Heart left ventricle (tissue), 16 donors: ENCODE results near the gene TTC39C. TPM values are rescaled to one million over a fixed set of nuclear protein-coding genes. Genes with fewer than 3 reads are reported as not detected.

Experiments
- ATAC-seq, 4 donors: fragments of 200-7000 bp; cut with Tn5 transposase; one replicate each; pipeline ENCODE4 v1.9.1; 2020 to 2022; ENCODE audit warnings: moderate library complexity in 4 of 4, mild to moderate bottlenecking in 3 of 4, moderate number of reproducible peaks in 1 of 4
- DNase-seq, 5 donors: peaks; one replicate each; pipeline ENCODE4 v3.0.0-alpha.2; 2020
- H3K27ac ChIP-seq, 12 donors: fragments of 200-600 bp; sonication (generic) in 4 of 12; one replicate each; pipeline versions ENCODE4 v1.5.0 to v1.8.0; 2016 to 2022; ENCODE audit warnings: mild to moderate bottlenecking in 2 of 12
- H3K27me3 ChIP-seq, 9 donors: fragments of 200-600 bp; sonication (generic) in 2 of 9; one replicate each; pipeline versions ENCODE4 v1.5.1 to v1.8.0; 2016 to 2022; ENCODE audit warnings: mild to moderate bottlenecking in 3 of 9
- H3K36me3 ChIP-seq, 9 donors: fragments of 200-600 bp; sonication (generic) in 2 of 9; one replicate each; pipeline versions ENCODE4 v1.5.0 to v1.8.0; 2018 to 2022; ENCODE audit warnings: mild to moderate bottlenecking in 2 of 9
- H3K4me1 ChIP-seq, 12 donors: fragments of 200-600 bp; sonication (generic) in 4 of 12; one replicate each; pipeline versions ENCODE4 v1.5.0 to v1.8.0; 2016 to 2022; ENCODE audit warnings: mild to moderate bottlenecking in 3 of 12
- H3K4me3 ChIP-seq, 12 donors: fragments of 200-600 bp; sonication (generic) in 4 of 12; one replicate each; pipeline versions ENCODE4 v1.5.0 to v1.8.0; 2017 to 2022; ENCODE audit warnings: mild to moderate bottlenecking in 9 of 12, moderate library complexity in 4 of 12
- H3K9me3 ChIP-seq, 12 donors: fragments of 200-600 bp; sonication (generic) in 4 of 12; one replicate each; pipeline versions ENCODE4 v1.5.0 to v1.8.0; 2016 to 2022; ENCODE audit warnings: mild to moderate bottlenecking in 1 of 12
- POLR2A ChIP-seq, 2 donors: fragments of 450-650 bp; IDR thresholded peaks; one replicate each; pipeline ENCODE4 v1.6.1; 2017; ENCODE audit warnings: antibody characterized with exemption in 2 of 2, mild to moderate bottlenecking in 2 of 2, moderate library complexity in 2 of 2
- WGBS, 4 donors: extraction: QIAGEN DNeasy Blood & Tissue Kit in 2 of 4; methylation state at CpG; one replicate each; pipeline versions ENCODE4 v1.1.5 to v1.1.7; 2013 to 2018; 5-methylcytosine and 5-hydroxymethylcytosine counted together
- intact Hi-C, 10 donors: fragments of 100-400 bp; cut with DNase I; formaldehyde crosslinking; loops; one replicate each; pipeline versions ENCODE4 v1.11.1 to v1.14.2; 2022
- polyA plus RNA-seq, 2 donors: library from polyadenylated mRNA; stranded (reverse); fragments of 200-250 nt; gene quantifications; one replicate each; pipeline ENCODE4 v1.2.3, GENCODE V29; 2013
- total RNA-seq, 9 donors: library from RNA; depleted of rRNA in 2 of 9; stranded (reverse); fragments of >200 nt in 2 of 9; fragmentation: NEBNext Ultra II Directional in 3 of 9; extraction: Animal tissue kit (Norgen Biotek cat#: 25700) in 3 of 9; gene quantifications; one replicate each; pipeline versions ENCODE4 v1.1.0 to v1.2.4, GENCODE V29; 2016 to 2023
- TF ChIP-seq, protein P1 (sequence below), 12 donors: fragments of 200-600 bp; sonication (generic) in 4 of 12; IDR thresholded peaks; one replicate each; pipeline versions ENCODE4 v1.5.0 to v1.8.0; 2018 to 2022; ENCODE audit warnings: antibody characterized with exemption in 12 of 12, mild to moderate bottlenecking in 5 of 12
- donor health status: ischemic (EF 13 %, LVEDD 7.1; RV severe dilation, severe dysfunction).
- donor health status: healthy with polysubstance abuse.
- donor health status: DM: no; HTN: yes; CAD: no.
- donor health status: DM: no; HTN: no; CAD: no.
- donor health status: ischemic (EF 25% LVEDD 6.9; RV normal size, moderate dysfunction).
- donor health status: ischemic (EF 25% LVEDD 5.7; RV mildly dilated, moderate dysfunction).
- donor health status: healthy.
- donor health status: DM: yes; HTN: yes; CAD: no.
- donor health status: ischemic (EF 35%, LVEDD 5.7; RV mildly dilated, moderate dysfunction).
- donor health status: nonischemic (EF 11% LVEDD 7.7; RV severe dilation, severe dysfunction).
- donor health status: DM: yes; HTN: yes; CAD: no.
- donor health status: PGD.
- donor health status: ischemic (EF 29% LVEDD 5.4; RV normal size, mild dysfunction).
- donor health status: nonischemic (EF 23%, LVEDD 6.1; RV moderate dilation, normal function).

TTC39C gene
- total and polyA plus RNA-seq, 11 donors, result 2.3 to 12.8 (median 4.7) TPM

DNA sequence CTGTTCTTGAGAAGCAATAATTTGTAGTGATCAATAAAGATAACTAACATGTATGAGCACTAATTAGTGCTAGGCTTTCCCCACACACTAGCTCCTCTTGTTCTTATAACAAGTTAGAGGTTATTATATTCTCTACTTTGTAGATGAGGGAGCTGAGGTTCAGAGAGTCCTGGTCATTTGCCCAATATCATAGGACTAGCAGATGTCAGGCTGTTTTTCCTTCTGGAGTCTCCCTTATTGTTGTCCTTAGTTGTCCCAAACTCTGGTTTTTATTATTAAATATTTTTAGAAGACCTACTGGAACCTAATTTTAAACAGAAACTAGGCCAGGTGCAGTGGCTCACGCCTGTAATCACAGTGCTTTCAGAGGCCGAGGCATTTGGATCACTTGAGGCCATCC is 16.5 kb upstream of the TTC39C start:
- intact Hi-C loops, result no loop called here
- no peak for ATAC-seq
- TF ChIP-seq, protein P1, sequence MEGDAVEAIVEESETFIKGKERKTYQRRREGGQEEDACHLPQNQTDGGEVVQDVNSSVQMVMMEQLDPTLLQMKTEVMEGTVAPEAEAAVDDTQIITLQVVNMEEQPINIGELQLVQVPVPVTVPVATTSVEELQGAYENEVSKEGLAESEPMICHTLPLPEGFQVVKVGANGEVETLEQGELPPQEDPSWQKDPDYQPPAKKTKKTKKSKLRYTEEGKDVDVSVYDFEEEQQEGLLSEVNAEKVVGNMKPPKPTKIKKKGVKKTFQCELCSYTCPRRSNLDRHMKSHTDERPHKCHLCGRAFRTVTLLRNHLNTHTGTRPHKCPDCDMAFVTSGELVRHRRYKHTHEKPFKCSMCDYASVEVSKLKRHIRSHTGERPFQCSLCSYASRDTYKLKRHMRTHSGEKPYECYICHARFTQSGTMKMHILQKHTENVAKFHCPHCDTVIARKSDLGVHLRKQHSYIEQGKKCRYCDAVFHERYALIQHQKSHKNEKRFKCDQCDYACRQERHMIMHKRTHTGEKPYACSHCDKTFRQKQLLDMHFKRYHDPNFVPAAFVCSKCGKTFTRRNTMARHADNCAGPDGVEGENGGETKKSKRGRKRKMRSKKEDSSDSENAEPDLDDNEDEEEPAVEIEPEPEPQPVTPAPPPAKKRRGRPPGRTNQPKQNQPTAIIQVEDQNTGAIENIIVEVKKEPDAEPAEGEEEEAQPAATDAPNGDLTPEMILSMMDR (IDR thresholded peaks at IDR 0.05), result no peak
- no peak for TF ChIP-seq POLR2A (IDR thresholded peaks at IDR 0.05)

DNA sequence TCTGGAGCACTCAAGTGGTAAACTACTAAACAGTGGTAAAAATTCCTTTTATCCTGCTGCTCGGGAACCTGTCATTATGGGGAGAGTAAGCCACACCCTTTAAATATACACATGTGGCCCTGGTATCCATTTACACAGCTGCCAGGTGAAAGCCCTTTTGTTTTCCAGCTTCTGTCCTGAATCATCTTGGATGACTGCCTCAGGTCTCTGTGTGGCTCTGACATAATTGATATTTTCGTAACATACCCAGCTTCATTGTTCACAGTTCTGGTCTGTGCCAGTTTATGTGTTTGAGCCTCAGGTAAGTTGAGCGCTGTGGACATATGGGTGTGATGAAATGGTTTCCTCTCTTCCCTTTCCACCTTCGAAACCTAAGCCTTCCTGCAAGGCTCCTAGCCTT is 15.7 kb upstream of the TTC39C start:
- TF ChIP-seq, protein P1 (IDR thresholded peaks at IDR 0.05), result no peak
- TF ChIP-seq POLR2A (IDR thresholded peaks at IDR 0.05), result no peak
- Histone ChIP-seq H3K36me3 (no peaks in the 10 kb centered on the region), H3K27ac (no peak overlapping the region), H3K27me3 (no peaks in the 10 kb centered on the region), H3K9me3 (no peaks in the 10 kb centered on the region), H3K4me3 (no peak overlapping the region), H3K4me1 (peaks cover 0 to 18% (median 0%) of the 10 kb centered on the region in 12 donors)
- ATAC-seq, result no peak
- intact Hi-C loops, result no loop called here
- no peak for DNase-seq
- WGBS, 4 donors, result 46 to 64% (median 48%) methylated on average over 4 of the region's 4 CpGs

More for the DNA sequence above, 16.5 kb upstream of the TTC39C start:
- Histone ChIP-seq H3K9me3 (no peaks in the 10 kb centered on the region), H3K4me1 (peaks cover 0 to 17% (median 0%) of the 10 kb centered on the region in 12 donors), H3K27ac (no peak overlapping the region), H3K36me3 (no peaks in the 10 kb centered on the region), H3K4me3 (no peak overlapping the region), H3K27me3 (no peaks in the 10 kb centered on the region)
- no peak for DNase-seq
- 70 to 97% (median 96%) methylated on average over 2 of the region's 2 CpGs for WGBS, 4 donors

DNA sequence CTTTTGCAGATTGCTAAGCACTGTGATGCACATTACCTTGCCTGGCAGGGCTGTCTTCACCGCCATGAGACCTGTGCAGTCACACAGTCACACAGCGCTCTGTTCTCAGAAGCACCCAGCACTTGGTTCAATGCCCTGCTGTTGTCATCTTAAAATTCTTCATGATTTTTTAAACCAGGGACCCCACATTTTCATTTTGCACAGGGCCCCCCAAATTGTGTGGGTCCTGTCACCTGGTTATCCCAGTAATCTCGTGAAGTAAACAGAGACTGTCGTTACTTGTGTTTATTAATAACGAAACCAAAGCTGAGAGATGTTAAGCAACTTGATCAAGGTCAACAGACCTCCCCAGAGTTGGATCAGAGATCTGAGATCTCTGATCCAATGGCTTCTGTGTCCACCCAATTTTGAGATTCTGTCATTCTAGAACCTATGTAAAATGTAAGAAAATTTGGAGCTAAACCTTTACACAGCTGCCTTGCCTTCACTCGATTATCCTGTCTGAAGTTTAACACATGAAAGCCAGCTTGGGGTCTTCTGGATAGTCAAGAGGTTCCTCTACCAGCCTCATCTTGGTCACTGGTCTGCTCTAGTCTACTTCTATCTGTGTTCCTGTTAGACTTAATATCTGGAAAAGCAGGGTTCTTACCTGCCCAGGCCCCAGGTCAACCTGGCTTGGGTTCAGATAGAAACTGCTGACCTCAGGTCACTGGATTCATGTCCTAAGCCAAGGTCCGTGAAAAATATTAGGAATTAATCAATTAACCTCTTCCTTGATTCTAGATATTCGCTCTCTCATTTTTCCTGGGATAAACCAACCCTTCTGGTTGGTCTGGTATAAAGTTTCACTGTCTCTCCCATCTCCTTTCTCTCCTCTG is 13.7 kb upstream of the TTC39C start:
- intact Hi-C loops, result no loop called here
- 90 to 95% (median 93%) methylated on average over 8 of the region's 8 CpGs for WGBS, 4 donors
- Histone ChIP-seq H3K27me3 (no peaks in the 10 kb centered on the region), H3K27ac (peak overlapping the region in 1 of 12 donors; percentile 67), H3K4me3 (no peak overlapping the region), H3K4me1 (peaks cover 0 to 16% (median 0%) of the 10 kb centered on the region in 12 donors), H3K36me3 (no peaks in the 10 kb centered on the region), H3K9me3 (no peaks in the 10 kb centered on the region)
- TF ChIP-seq, protein P1 (IDR thresholded peaks at IDR 0.05), result no peak
- TF ChIP-seq POLR2A (IDR thresholded peaks at IDR 0.05), result no peak
- no peak for DNase-seq
- no peak for ATAC-seq

DNA sequence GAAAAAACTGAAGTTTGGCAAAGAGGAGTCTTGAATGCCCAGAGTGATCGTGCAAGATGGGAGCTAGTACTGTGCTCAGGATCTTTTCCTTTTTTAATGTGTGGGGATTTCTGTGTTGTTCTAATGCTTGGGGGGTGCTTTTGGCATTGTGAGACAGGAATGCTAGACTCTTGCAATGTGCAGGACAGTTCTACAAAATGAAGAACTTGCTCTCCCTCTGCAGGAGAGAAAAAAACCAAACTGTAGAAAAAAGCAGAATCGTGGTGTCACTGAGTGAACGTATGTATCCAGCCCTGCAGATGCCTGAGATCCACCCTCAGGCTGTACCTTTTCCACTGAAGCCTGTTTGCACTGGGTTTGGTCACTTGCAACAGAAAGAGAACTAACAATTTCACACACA is 12.1 kb upstream of the TTC39C start:
- Histone ChIP-seq H3K4me1 (peaks cover 0 to 16% (median 0%) of the 10 kb centered on the region in 12 donors), H3K27me3 (no peaks in the 10 kb centered on the region), H3K9me3 (no peaks in the 10 kb centered on the region), H3K4me3 (no peak overlapping the region), H3K36me3 (no peaks in the 10 kb centered on the region), H3K27ac (peak overlapping the region in 1 of 12 donors; percentile 62)
- TF ChIP-seq POLR2A (IDR thresholded peaks at IDR 0.05), result no peak
- TF ChIP-seq, protein P1 (IDR thresholded peaks at IDR 0.05), result no peak
- 73 to 82% (median 78%) methylated on average over 3 of the region's 3 CpGs for WGBS, 4 donors
- ATAC-seq (no peak), DNase-seq (no peak)
- intact Hi-C loops, result no loop called here
